ACC112 (cell line): ENCODE measurements around the gene CCDC60.

Experiments used
- H2AFZ ChIP-seq: fragments of 200-600 bp; sonication (generic); one replicate; pipeline ENCODE4 v1.6.0; 2017; ENCODE audit warnings: antibody characterized with exemption, low read length; ENCODE audit not compliant: unreplicated experiment
- H3K27ac ChIP-seq: fragments of 200-600 bp; sonication (generic); 2 replicates; pipeline ENCODE4 v1.5.1; 2014; ENCODE audit warnings: low read depth, mild to moderate bottlenecking, antibody characterized with exemption, low read length, moderate library complexity
- H3K27me3 ChIP-seq: fragments of 200-600 bp; sonication (generic); 2 replicates; pipeline ENCODE4 v1.6.1; 2014; ENCODE audit warnings: mild to moderate bottlenecking, antibody characterized with exemption, low read length, moderate library complexity, mixed read lengths; ENCODE audit not compliant: insufficient read depth
- H3K36me3 ChIP-seq: fragments of 200-600 bp; sonication (generic); 2 replicates; pipeline ENCODE4 v1.6.1; 2016; ENCODE audit warnings: mild to moderate bottlenecking, antibody characterized with exemption, low read length, moderate library complexity, mixed read lengths; ENCODE audit not compliant: insufficient read depth
- H3K4me1 ChIP-seq: fragments of 200-600 bp; sonication (generic); one replicate; pipeline ENCODE4 v1.6.1; 2016; ENCODE audit warnings: low read length, mixed read lengths; ENCODE audit not compliant: insufficient read depth, unreplicated experiment, control insufficient read depth
- H3K4me3 ChIP-seq: fragments of 200-600 bp; sonication (generic); 2 replicates; pipeline ENCODE4 v1.5.1; 2014; ENCODE audit warnings: mild to moderate bottlenecking, low read depth, low read length
- H3K79me2 ChIP-seq: fragments of 200-600 bp; sonication (generic); one replicate; pipeline ENCODE4 v1.6.0; 2016; ENCODE audit warnings: low read length; ENCODE audit not compliant: control insufficient read depth, unreplicated experiment, insufficient read depth

CCDC60 gene

DNA sequence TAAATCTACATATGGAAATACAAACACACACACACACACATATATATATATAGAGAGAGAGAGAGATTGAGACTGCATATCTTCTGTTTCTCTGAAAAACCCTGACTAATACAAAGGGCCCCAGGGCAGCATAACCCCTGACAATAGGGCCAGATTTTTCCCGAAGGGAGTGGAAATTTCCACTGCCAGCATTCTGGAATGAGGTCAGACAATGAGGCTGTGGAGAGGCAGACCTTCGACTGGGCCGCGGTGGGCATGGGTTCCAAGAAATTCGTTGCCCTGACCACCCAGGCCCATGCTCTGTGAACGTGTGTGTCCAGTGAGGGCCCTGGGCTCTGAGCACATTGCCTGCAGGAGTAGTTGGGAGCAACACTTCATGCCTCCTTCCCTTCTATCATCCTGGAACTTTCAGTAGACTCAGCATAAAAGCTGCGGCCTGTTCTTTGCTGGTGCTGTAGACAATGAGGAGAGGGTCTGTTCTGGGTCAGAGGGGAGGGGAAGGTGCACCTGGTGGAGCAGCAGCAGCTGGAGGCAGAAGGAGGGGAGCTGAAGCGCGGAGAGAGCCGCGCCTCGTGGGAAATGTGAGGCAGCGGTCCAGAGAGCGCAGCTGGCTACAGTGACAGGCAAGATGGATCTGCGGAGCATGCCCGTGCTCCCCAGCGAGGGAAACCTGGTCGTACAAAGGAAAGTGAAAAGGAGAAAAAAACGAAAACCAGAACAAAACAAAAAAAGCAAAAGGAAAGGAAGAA lies 25.6 kb upstream of the CCDC60 start:
- Histone ChIP-seq H3K27ac (no peak overlapping the region), H3K79me2 (no peaks in the 10 kb centered on the region), H3K4me3 (no peak overlapping the region), H3K4me1 (no peaks in the 10 kb centered on the region), H2AFZ (no peak overlapping the region), H3K36me3 (no peaks in the 10 kb centered on the region), H3K27me3 (no peaks in the 10 kb centered on the region)

DNA sequence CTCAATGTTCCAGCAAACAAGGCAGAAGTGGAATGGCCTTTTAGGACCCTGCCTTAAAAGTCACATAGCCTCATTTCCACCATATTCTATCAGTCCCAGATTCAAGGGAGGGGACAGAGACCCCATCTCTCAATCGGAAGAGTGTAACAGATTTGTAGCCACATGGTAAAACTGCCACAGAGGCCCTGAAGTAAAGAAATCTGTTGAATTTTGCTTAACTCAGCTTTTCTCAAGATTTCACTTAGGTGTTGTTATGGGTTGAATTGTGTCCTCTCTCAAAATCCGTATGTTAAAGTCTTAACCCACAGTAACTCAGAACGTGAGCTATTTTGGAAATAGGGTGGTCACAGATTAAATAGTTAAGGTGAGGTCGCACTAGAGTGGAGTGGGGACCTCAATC lies 22.7 kb upstream of the CCDC60 start:
- H3K36me3 ChIP-seq, result no peaks in the 10 kb centered on the region
- no peak overlapping the region for H2AFZ ChIP-seq
- H3K4me1 ChIP-seq, result no peaks in the 10 kb centered on the region
- no peaks in the 10 kb centered on the region for H3K27me3 ChIP-seq
- no peak overlapping the region for H3K27ac ChIP-seq
- H3K4me3 ChIP-seq, result no peak overlapping the region
- H3K79me2 ChIP-seq, result no peaks in the 10 kb centered on the region

DNA sequence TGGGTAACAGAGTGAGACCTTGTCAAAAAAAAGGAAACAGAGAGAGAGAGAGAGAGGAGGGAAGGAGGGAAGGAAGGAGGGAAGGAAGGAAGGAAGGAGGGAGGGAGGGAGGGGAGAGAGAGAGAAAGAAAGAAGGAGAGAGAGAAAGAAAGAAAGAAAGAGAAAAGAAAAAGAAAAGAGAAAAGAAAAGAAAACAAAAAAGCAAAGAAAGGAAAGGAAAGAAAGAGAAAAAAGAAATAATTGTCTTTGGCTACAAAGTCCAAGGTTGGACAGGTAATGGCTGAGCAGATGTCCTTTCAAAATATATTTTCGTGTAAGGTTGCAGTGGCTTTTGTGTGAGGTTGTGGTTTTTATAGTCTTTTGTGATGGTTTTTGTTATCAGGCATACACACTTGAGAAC lies 21.6 kb upstream of the CCDC60 start:
- Histone ChIP-seq H3K36me3 (no peaks in the 10 kb centered on the region), H3K27ac (no peak overlapping the region), H3K79me2 (no peaks in the 10 kb centered on the region), H3K27me3 (no peaks in the 10 kb centered on the region), H3K4me1 (no peaks in the 10 kb centered on the region), H2AFZ (no peak overlapping the region), H3K4me3 (no peak overlapping the region)

DNA sequence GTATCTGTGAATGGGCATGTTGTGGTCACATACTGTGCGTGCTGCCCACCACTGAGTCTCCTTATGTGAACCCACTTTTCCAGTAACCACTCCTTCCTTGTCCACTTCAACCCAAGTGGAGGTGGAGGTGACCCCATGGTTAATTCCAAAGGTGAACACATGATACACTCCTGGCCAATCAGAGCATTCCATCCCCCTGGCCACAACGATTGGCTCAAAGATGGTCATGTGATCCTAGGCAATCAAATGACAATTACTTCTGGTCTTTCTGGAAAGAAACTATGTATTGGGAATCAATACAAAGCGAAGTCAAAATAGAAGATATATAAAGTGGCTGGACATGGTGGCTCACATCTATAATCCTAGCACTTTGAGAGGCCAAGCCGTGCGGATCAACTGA lies 20.2 kb upstream of the CCDC60 start:
- Histone ChIP-seq H2AFZ (no peak overlapping the region), H3K36me3 (no peaks in the 10 kb centered on the region), H3K4me3 (no peak overlapping the region), H3K79me2 (no peaks in the 10 kb centered on the region), H3K27me3 (no peaks in the 10 kb centered on the region), H3K4me1 (no peaks in the 10 kb centered on the region), H3K27ac (no peak overlapping the region)

DNA sequence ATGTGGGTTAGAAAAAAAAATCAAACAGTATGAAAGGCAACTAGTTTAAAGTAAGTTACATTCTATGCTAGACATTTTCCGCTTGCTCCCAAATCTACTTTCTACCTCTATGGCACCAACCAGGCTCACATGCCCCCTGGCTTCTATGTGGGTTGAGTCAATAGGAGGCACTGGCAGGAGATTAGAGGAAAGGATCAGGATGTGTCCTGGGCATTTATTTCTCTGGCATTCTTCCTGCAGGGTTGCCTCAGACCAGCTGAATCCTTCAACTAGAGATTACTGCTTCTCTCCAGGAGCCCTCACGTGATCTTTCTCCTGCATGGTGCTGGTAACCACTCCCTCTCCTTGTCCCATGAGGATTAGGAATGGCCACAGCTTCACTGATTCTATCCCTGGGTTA lies 14.9 kb upstream of the CCDC60 start:
- Histone ChIP-seq H3K36me3 (no peaks in the 10 kb centered on the region), H3K27ac (no peak overlapping the region), H3K27me3 (no peaks in the 10 kb centered on the region), H3K4me3 (no peak overlapping the region), H3K79me2 (no peaks in the 10 kb centered on the region), H3K4me1 (no peaks in the 10 kb centered on the region), H2AFZ (no peak overlapping the region)

DNA sequence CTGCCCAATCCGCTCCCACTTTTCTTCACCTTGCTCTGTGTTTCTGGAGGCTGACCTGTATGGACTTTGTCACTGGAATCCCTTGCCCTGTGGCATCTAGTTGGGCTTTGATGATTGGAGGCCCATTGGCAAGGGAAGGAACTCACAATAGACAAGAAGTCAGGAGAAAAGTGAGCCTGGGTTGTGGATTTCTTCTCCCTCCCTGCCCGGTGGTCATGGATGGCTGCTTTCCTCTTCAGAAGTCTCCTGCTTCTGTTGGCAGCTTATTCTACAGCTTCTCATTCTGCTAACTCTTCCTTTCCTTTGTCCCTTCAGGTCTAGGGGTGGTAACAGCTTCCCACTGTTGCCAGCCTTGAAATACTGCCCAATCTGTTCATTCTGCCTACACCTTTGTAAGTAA lies 13.9 kb upstream of the CCDC60 start:
- Histone ChIP-seq H3K4me3 (no peak overlapping the region), H3K27me3 (no peaks in the 10 kb centered on the region), H3K4me1 (no peaks in the 10 kb centered on the region), H3K27ac (no peak overlapping the region), H3K79me2 (no peaks in the 10 kb centered on the region), H2AFZ (no peak overlapping the region), H3K36me3 (no peaks in the 10 kb centered on the region)

DNA sequence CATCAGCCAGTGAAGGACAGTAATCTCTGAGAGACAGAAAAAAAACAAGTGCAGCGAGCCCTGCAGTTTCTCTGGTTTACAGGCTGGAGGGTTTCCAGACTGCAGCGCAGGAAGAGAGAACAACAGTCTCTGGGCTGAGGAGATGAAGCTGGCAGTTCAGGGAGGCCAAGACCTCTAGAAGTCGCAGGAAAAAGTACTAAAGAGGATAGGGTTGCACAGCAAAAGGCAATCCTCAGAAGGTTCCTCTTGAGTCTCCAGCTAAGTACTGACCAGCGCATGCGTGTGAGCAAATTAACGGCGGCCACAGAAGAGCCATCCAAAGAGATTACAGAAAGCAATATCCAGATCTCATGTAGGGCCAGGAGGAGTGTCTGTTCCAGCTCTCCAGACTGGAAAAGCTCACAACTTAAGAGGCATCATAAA lies 12.2 kb upstream of the CCDC60 start:
- Histone ChIP-seq H3K4me1 (no peaks in the 10 kb centered on the region), H3K79me2 (no peaks in the 10 kb centered on the region), H2AFZ (no peak overlapping the region), H3K4me3 (no peak overlapping the region), H3K27ac (no peak overlapping the region), H3K27me3 (no peaks in the 10 kb centered on the region), H3K36me3 (no peaks in the 10 kb centered on the region)

DNA sequence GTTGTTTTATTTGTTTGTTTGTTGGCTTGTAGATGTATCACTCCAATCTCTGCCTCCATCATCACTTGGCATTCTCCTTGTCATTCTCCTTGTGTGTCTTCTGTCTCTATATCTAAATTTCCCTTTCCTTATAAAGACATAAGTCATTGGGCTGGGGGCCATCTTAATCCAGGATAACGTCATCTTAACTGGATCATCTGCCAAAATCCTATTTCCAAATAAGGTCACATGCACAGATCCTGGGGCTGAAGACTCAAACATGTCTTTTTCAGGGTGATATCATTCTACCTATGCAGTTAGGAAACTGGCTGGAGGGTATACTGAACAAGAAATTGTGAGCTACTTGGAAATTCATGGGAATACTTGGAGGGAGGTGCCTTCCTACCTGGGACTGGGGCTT lies 8.7 kb upstream of the CCDC60 start:
- H3K4me1 ChIP-seq, result no peaks in the 10 kb centered on the region
- no peak overlapping the region for H3K27ac ChIP-seq
- no peak overlapping the region for H3K4me3 ChIP-seq
- no peaks in the 10 kb centered on the region for H3K27me3 ChIP-seq
- no peaks in the 10 kb centered on the region for H3K79me2 ChIP-seq
- no peaks in the 10 kb centered on the region for H3K36me3 ChIP-seq
- H2AFZ ChIP-seq, result no peak overlapping the region

DNA sequence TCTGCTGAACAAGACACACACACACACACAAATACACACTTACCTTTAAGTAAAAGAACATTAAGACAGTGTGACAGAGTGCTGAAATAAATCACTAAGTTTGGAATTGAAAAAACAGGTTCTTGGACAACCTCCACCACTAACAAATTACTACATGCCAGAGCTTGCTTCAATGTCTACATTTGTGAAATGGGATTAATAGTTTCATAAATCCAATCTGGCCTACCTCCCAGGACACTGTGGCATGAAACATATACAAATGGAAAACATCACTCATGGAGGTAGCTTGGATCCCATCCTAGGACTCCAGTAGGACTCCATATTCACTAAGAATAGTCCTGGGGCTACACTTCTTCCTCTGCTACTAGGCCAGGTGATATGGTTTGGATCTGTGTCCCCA lies 8.2 kb upstream of the CCDC60 start:
- Histone ChIP-seq H3K27me3 (no peaks in the 10 kb centered on the region), H2AFZ (no peak overlapping the region), H3K36me3 (no peaks in the 10 kb centered on the region), H3K79me2 (no peaks in the 10 kb centered on the region), H3K27ac (no peak overlapping the region), H3K4me1 (no peaks in the 10 kb centered on the region), H3K4me3 (no peak overlapping the region)

DNA sequence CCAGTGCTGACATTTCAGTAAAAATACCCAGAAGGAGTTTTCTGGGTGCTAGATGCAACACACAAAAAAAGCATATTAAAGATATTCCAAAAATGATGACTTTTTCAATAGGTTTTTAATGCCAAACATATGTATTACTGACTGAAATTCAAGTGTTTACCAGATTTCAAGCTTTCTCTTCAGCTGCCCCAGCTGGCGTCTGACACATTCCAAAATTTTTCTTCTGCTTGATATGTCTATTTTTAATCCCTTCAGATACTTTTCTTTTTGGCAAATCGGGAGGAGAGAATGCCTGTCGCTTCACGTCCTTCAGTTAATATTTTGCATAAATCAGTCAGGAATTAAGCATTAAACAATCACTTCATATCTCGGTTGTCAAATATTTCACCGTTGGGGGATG lies 7.1 kb upstream of the CCDC60 start:
- Histone ChIP-seq H3K4me1 (no peaks in the 10 kb centered on the region), H3K27ac (no peak overlapping the region), H3K27me3 (no peaks in the 10 kb centered on the region), H3K36me3 (no peaks in the 10 kb centered on the region), H2AFZ (no peak overlapping the region), H3K4me3 (no peak overlapping the region), H3K79me2 (no peaks in the 10 kb centered on the region)

DNA sequence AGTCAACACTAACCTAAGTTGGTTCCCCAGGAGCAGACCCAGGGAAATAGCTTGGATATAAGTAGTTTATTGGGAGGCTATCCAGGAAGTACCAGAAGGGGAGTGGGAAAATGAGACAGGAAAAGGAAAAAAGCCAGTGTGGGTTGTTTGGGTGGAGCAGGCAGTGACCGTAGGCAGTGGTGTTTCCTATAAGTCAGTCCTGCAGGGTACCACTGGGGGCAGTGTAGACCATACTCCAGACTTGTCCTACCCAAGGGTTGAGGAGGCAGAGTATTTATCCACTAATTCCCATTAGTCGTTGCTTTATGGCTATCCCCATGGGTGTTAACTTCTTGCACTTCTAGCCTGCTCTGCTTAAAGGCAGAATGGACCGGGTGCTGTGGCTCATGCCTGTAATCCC lies 6.4 kb upstream of the CCDC60 start:
- Histone ChIP-seq H3K4me1 (no peaks in the 10 kb centered on the region), H3K4me3 (no peak overlapping the region), H3K36me3 (no peaks in the 10 kb centered on the region), H3K27me3 (no peaks in the 10 kb centered on the region), H2AFZ (no peak overlapping the region), H3K27ac (no peak overlapping the region), H3K79me2 (no peaks in the 10 kb centered on the region)
